NCI-H1930 (cell line): Measurements from ENCODE around the gene SMIM43.
"Not testable (repeated sequence)": the region's sequence is repeated elsewhere in the genome, so short reads cannot be mapped to it uniquely, and the experiment has no call there.

Source experiments
- DNase-seq, 2 experiments: peaks; one replicate each; lab custom pipeline; 2025; lab: John Stamatoyannopoulos, UW

The SMIM43 gene

DNA sequence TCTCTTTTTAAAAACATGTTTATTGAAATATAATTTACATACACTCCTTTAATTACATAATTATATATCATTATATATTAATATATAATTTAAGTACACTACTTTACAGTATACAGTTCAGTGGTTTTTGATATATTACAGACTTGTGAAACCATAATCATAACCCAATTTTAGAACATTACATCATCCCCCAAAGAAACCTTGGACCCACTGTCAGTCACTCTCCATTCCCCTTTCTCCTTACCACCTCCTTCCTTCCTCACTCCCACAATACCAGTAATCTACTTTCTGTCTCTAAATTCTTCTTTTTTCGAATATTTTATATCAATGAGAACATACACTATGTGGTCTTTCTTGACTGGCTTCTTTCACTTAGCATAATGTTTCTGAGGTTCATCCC is 18.2 kb upstream of the SMIM43 start:
- DNase-seq, result no peak

DNA sequence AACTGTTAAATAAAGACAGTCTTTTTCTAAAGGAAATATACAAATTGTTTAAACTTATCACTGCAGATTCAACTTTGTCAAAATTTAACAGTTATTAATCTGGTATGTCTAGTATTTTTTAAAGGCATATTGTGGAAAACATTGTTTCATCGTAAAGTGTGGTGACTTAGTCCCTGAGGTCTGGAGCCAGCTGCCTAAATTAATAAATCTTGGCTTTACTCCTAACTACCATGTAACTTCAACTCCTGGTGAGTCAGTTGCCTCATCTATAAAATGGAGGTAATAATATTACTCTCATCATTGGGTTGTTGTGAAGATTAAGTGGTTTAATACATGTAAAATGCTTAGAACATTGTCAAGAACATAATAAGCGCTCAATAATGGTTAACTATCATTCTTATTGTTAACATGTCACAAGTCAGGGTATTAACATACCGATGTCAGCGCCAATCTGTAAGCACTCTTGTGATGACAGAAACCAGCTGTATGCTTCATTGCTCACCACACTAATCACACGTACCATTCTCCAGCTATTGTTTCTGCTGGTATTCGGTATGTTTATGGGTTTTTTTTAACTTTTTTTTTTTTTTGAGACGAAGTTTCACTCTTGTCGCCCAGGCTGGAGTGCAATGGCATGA is 14.1 kb upstream of the SMIM43 start:
- DNase-seq, result no peak

DNA sequence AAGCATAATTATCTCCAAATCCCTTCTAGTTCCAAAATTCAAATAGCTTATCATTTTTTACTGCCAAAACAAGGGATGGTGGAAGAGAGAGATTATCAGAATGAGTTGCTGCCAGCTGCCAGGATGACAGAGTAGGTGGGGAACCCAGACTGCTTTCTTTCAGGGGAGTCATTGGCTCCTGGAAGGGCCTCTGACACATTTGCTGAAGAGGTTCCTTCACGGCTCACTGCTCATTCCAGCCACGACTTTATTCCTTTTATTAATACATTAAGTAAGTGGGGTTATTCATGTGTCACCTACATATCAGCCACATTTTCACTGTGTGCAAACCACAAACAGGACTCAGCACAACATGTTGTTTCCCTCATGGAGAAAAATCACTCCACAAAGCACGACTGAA is 12.7 kb upstream of the SMIM43 start:
- DNase-seq, result no peak

DNA sequence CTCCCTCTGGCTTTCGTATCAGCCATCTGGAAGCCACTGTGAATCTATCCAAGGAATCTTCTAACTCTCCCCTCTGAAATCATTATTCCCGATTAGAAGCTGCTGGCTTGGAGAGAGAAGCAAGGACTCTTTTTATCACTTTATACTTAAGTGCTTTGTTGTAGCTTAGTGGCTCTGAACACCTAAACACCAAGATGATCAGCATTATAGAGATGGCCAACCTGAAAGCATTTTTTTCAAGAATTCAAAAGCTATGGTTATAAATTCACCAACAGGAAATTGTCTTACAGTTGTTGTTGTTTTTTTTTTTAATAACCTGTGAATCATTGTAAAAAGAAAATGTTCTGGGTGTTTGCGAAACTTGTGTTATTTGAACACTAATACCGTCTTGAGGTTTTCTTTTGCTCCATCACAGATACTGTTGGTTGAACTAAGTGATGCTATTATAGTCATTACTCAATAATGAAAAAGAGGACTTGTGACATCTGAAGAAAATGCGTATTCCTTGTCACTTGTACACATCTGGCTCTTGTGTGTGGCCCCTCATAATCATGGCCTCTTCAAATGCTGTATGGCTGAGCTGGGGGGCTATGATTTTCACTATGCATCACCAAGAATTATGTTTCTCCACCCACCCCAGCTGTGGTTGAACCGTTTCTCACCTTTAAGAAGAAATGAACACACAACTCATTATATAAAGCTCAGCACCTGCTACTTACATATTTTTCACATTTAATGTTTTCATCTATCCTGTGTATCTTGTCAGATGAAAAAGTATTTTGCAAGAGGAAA is 11.8 kb upstream of the SMIM43 start:
- DNase-seq, result no peak

DNA sequence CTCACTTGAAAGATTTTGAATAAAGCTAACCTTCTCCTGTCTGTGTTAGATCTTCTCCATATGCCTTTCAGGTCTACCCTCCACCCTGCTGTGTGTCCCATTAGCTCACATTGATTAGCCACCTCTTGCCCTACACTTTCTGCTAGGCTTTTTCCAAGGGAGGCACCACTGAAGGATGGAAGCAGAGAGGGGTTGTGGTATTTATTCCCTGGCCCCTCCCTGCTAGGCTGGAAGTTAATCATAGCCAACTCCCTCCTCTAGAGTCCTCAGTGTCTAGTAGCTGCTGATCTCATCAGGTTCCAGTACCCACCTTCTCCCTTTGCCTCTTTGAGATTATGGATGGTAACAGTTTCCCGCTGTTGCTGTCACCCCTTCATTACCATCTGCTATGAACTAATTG is 8.9 kb upstream of the SMIM43 start:
- DNase-seq, result no peak

DNA sequence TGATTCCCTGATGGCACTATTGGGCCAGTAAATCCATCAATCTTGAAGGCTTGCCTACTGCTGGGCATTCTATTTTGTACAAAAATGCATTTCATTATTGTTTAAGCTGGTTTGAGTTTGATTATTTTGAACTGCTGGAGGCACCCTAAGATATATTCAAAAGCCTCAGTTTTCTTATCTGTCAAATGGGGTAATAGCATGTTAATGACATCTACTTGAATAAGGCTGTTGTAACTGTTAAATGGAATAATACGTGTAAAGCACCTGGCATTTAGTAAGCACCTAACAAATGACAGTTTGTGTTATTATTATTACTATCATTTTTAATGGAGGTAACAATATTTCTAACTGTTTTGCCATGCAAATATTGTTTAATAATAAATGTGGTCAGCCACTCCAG is 6.9 kb upstream of the SMIM43 start:
- no peak for DNase-seq

DNA sequence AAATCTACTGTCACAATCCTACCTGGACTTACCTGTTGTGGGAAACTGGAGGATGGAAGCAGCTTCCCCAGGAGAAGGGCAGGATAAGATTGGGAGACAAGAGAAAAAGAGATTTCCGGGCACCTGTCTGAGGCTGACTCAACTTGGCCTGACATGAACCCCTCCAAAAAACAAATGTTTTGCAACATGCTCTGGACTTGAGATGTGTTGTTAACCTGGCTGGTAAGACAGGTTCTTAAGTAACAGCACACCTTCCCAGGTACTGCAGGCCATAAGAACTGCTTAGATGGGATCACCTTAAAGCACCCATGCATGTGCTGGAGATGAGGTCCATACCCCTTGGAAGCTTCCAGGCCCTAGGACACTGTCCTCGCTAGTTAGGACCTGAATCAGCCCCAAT is 4.4 kb upstream of the SMIM43 start:
- DNase-seq, result no peak

DNA sequence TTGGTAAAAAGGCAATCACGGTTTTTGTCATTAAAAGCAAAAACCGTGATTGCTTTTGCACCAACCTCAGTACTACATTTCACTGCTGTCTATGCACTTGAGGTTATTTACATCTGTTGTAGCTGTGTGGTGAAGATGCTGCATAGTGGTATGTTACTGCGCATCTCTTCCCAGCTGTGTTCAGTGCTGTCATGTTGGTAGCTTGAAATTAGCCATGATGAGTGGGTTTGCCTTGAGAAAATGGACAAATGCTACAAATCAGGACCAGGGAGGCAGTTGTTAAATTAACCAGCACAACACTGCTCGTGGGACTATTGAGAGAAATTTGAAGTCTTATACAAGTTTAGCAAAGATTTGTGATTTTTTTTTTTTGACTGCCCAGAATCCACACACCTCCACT is 2.2 kb upstream of the SMIM43 start:
- no peak for DNase-seq

DNA sequence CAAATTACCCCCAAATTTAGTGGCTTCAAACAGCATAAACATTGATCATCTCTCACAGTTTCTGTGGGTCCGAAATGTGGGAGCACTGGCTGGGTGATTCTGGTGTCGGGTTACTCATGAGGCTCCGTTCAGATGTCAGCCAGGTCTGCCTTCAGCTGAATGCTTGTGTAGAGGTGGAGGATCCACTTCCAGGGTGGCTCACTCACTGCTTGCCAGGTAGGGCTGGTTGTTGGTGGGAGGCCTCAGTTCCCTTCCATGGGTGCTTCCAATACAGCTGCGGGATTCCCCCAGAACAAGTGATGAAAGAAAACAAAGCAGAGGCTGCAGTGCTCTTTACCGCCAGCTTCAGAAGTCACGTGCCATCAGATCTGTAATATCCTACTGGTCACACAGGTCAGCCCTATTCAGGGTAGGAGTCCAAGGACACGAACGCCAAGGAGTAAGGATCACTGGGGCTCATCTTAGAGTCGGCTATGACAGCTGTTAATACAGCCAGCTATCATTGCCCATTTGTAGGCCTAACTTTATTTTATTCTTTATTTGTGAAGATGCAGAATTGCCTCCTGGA is 1.1 kb upstream of the SMIM43 start:
- DNase-seq, result no peak

DNA sequence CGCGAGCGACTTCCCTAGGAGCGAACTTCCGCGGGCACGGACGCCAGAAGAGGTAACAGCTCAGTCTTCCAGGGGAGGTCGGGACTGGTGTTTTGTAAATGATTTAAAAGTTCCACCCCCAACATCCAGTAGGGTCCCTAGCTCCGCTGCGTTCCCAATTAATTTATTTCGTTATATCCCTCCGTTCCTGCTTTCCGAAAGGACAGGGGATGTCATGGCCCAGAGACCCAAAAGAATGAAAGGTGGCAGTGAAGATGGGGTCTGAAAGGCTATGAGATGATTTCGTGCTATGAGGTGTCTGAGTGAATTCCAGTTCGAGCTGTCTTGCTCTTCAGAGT is 373 bp upstream of the SMIM43 start:
- DNase-seq, result no peak

DNA sequence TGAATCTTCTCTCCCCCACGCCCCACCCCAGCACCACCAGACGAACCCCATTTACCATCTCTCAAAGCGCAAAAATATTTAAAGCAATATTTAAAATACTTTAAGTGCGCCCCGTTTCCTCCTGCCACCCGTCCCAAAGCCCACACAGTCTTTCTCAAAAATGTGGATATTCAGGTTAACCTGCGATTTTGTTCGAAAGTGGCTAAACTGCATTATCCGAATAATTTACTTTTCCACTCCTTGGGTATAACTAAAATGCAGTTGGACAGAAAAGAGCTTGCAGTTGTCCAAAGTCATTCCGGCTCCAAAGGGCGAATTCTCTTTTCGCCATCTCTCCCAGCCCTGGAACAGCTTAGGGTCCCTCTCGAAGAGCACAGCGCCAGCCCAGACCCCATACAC is 662 bp downstream of the SMIM43 start:
- DNase-seq, result no peak

DNA sequence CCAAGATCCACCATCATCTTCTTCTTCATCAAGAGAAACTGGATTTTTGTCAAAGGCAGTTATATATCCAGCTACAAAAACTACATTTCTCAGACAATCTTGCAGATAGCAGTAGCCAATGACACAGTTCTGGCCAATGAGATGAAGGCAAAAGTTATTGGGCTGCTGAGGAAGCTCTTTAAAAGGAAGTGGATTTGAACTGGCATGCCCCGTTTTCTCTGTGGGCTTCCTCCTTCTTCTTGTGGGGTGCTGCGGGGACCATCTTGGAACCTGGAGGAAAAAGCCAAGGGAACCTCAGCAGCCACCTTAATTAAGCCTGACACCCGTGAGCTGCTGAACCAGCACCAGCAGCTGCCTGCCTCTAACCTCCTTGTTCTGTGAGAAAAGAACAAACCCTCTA is 4.8 kb downstream of the SMIM43 start:
- no peak for DNase-seq

DNA sequence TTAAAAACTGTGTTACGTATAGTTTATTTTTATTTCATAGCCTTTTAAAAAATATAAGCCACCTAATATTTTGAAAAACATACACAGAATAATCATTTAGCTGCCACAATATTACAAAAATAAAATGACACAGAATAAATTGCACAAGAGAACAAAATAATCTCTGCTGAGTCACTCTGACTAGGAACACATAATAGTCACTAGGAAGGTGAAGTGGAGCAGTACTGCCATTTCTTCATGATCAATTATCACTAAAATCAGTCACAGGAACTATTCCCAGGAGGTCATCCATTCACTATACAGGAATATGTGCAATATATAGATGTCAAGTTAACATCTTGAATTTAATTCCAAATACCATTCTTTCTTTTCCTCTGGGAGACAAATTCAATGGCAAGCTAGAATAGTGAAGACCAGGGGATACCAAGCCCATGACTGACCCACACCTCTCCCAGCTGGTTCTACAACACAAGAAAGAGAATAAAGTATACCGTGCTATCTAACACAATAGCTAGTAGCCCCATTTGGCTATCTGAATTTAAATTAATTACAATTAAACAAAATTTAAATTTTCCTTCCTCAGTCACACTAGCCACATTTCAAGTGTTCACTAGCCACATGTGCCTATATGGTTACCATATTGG is 5.9 kb downstream of the SMIM43 start:
- DNase-seq, result no peak

DNA sequence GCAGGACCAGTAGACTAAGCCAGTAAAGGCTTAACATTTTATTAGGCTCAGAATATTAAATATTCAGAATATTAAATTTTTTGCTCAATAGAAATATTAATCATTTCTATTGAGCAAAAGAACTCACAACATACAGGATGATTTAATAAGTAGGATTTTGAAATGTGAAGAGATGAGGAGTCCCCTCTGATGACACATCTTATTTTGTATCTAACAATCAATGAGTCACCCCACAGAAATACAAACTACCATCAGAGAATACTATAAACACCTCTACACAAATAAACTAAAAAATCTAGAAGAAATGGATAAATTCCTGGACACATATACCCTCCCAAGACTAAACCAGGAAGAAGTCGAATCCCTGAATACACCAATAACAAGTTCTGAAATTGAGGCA is 12.8 kb downstream of the SMIM43 start:
- not testable (repeated sequence) for DNase-seq

DNA sequence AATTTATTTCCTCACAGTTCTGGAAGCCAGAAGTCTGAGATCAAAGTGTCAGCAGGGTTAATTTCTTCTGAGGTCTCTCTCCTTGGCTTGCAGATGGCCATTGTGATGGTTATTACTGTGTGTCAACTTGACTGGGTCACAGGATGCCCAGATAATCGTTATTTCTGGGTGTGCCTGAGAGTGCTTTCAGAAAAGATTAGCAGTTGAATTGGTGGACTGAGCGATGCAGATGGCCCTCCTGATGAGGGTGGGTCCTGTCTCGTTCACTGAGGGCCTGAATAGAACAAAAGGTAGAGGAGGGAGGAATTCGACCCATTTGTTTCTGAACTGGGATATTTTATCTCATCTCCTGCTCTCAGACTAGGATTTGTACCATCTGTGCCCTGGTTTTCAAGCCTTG is 15.7 kb downstream of the SMIM43 start:
- no peak for DNase-seq

DNA sequence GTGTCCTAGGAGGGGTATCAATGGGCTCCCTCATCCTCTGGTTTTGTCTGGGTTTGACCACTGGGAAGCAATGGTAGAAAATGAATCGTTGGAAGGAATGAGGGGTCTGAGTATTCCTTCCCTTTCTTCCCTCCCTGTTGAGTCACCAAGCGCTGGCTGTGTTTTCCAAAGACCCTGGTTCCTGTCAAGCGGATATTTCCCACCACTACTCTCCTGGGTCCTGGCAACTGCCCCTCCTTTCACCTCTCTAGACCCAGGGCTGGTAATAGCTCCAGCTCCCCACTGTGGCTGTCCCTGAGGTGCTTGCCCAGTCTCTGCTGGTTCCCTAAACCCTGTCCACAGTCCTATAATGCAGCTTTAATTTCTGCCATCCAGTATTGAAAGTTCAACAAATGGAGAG is 22.2 kb downstream of the SMIM43 start:
- no peak for DNase-seq

DNA sequence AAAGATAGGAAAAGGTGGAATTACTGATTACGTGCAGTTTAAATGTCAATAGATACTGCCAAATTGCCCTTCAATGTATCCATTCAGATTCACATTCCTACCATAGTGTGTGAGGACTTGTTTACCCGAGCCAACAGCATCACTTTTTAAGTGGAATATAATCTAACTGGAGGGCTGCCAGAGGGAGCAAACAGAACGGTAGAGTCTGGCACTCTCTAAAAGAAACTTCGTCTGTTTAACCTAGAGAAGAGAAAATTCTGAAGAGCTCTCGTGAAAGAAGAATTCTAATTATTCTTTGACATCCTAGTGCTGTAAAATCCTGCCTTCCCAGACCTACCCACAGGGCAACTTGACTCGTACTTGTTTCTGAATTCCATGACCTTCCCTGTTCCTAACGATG is 23.2 kb downstream of the SMIM43 start:
- no peak for DNase-seq

DNA sequence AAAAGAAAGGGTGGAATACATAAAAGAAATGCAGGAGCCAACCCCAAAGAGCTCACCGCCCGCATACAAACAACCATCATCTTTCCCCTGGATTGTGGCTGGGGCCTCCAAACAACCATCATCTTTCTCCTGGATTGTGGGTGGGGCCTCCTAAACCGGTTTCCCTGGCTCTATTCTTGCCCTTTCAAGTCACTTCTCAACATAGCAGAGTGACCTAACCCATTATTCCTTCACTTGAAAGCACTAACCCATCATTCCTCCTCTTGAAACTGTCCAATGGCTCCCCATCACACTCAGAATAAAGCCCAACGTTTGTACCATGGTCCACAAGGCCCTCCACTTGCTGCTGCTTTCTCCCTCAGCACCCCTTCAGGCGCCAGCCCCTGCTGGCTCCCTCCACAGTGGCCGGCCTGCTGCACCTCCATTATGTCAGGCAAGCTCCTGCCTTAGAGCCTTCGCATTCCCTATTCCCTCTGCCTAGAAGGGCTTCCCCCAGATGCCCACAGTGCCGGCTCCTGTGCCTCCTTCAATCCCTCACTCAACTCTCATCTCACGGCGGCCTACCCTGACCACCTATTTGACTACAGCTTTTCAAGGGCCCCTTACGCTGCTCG is 24.1 kb downstream of the SMIM43 start:
- DNase-seq, result no peak

DNA sequence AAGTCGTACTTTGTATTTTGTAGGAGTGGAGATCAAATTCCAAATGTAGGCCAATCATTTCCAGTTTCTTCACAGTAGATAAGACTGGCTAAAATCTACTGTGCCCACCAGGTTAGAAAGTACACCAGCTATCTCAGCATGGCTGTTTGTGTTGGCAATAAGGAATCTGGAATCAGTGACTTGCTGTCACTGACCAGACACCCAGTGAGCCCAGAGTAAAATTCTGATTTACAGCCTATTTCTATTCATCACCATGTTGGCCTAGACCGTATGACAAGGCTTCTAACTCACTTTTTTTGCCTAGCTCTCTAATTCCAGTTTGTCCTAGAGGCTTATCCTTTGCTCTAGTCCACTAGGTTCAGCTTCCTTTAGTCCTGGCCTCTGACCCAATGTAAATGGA is 25.4 kb downstream of the SMIM43 start:
- no peak for DNase-seq

DNA sequence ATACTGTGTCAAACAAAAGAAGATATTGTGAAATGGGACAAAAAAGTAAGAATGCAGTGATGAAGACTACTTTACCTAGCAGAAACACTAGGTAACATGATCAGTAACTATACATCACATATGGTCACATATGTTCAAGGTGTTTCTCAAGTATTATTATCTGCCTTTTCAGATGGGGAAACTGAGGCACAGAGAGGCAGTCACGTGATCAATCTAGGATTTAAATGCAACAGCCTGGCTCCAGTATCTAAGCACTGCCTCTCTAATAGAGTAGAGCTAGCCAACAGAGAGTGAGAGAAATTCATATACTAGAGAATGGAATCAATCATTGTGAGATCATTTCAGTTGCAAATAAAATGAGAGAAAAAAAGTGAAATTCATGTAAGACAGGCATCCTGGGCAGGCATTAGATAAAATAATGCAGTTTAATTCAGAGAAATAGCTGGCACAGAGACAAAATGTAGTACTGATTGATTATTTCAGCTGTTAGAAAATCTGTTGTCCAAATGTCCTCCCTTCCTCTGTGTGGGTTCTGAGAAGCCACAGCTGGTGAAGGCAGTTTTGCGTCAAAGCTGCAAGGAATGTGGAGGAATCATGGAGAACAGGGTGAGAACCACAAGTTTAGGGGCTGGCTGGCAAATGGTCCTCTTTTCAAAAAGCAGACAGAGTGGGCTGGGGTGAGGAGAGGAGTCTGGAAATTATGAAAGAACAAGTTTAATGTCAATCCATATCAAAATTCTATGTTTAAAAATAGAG is 26.0 kb downstream of the SMIM43 start:
- no peak for DNase-seq

DNA sequence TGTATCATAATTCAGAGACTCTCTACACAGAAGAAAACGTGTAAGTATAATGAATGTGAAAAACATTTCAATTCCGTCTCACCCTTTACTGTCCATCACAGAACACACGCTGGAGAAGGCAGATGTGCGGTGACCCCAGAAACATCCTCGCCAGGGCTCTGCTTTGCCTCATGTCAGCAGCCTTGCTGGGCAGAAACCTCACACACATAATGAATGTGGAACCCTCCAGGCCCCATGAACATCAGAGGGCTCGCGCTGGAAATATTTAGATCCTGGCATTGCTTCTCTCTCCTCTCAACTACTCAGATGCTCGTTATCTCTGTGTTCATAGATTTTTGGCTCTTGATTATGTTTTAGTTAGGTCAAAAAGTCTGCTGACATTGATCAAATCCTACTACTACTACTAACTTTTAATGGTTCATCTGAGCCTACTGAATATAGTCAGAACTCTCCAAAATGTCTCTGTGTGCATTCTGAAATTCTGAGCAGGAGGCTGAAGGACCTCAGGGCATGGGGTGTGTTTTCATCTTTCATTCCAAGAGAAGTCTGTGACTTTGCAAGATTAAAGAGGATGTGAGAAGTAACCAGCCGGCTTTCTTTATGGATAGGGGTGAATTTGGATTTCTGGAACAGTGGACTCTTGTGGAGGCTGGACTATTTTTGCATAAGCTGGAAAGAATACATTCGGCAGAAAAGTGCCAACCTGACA is 27.0 kb downstream of the SMIM43 start:
- DNase-seq, result no peak
